Measurements from ENCODE around the gene EVI5.

EVI5 gene

GRCh38 chr1:92567211-92567868, 217.6 kb downstream of the EVI5 start:
- TF ChIP-seq CTCF (IDR thresholded peaks at IDR 0.05; ENCODE audit: low read depth, low read length): no peak
- H3K4me3 ChIP-seq (ENCODE audit: low read depth, low read length): no peak overlapping the region

- TF ChIP-seq CTCF (IDR thresholded peaks at IDR 0.05; ENCODE audit: low read depth, low read length): no peak
- H3K4me3 ChIP-seq (ENCODE audit: low read depth, low read length): no peak overlapping the region
Measured at GRCh38 chr1:92563457-92564216, 221.3 kb downstream of the EVI5 start.

GRCh38 chr1:92556350-92556749, 228.6 kb downstream of the EVI5 start:
- no peak overlapping the region for H3K4me3 ChIP-seq (ENCODE audit: low read depth, low read length)
- no peak for TF ChIP-seq CTCF (IDR thresholded peaks at IDR 0.05; ENCODE audit: low read depth, low read length)

DNA sequence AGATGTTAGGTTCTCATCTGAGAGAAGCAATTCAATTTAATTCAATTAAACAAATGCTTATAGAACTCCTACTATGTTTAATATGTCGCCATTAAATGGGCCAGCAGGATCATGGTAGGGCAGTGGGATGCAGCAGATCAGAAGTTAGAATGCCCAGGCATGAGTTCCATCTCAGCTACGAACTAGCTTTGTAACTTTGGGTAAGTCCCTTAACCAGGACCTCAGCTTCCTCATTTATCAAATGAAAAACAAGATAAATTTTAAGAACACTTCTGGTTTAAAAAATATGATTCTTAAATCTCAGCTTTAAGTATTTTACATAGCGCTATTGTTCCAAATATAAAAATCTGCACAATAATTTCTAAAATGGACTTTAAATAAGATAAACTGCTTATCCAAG, 230.7 kb downstream of the EVI5 start:
- no peak overlapping the region for H3K4me3 ChIP-seq (ENCODE audit: low read depth, low read length)
- no peak for TF ChIP-seq CTCF (IDR thresholded peaks at IDR 0.05; ENCODE audit: low read depth, low read length)

DNA sequence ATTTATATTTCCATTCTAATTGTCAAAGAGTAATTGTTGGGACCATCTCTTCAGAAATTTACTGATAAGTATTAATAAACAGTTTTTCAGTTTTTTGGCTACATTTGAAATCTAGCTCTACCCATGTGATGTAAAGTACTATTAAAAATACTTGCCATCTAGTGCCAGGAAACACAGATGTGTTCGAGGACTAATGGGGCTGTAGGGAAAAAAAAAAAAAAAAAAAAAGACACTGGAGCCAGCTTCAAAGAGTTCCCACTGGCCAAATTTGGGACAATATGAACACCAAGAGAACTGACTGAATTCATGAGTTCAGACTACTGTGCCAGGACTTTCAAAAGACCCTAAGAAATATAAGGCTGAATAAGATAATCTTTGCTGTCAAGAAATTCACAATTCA, 233.0 kb downstream of the EVI5 start:
- H3K4me3 ChIP-seq (ENCODE audit: low read depth, low read length): no peak overlapping the region
- no peak for TF ChIP-seq CTCF (IDR thresholded peaks at IDR 0.05; ENCODE audit: low read depth, low read length)

DNA sequence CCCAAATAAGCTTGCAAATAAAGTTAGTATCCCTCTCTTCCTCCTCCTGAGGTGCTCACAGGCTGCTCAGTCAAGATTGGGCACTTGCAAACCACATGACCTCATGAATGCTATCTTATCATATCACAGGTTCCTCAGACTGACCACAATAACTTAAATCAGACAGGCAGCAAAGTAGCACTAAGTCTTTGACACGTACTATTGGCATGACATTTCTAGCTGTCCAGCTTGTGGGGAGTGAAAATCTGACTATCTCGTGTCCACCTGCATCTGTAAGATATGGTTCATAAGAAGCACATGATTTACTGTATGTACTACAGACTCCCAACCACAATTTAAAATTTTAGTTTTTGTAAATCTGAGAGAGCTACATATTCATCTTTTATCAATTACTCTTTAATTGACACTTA, 240.1 kb downstream of the EVI5 start:
- no peak for TF ChIP-seq CTCF (IDR thresholded peaks at IDR 0.05; ENCODE audit: low read depth, low read length)
- no peak overlapping the region for H3K4me3 ChIP-seq (ENCODE audit: low read depth, low read length)
